K562 (cell line): ENCODE measurements around the gene ATMIN. TPM values are rescaled to one million over a fixed set of nuclear protein-coding genes. Genes with fewer than 3 reads are reported as not detected.
A peak's percentile ranks its signal among the peaks of the same experiment; 100 is the strongest.

Experiments used
- ATAC-seq: fragments of 200-7000 bp; cut with Tn5 transposase; 3 replicates; pipeline ENCODE4 v1.9.1; 2020; ENCODE audit warnings: moderate library complexity
- BruUV-seq: library from RNA; stranded (reverse); fragments of 400-500 nt; replicated peaks from 2 replicates; lab custom pipeline; 2021; lab: Mats Ljungman, UMichigan
- CTCF ChIA-PET: fragments of 300-600 bp; formaldehyde crosslinking; extraction: SDS; loops from one replicate; lab custom pipeline; 2021; ENCODE audit warnings: low intra/inter-chr PET ratio; lab: Yijun Ruan, JAX
- POLR2A ChIA-PET: fragments of 300-600, 350-650 bp; sonication (Branson Sonifier 250); formaldehyde crosslinking; extraction: SDS; loops from one replicate; lab custom pipeline; 2021; ENCODE audit warnings: antibody characterized with exemption, inconsistent platforms; lab: Yijun Ruan, JAX
- DNase-seq, 4 experiments: peaks; one replicate each; pipeline versions ENCODE4 v3.0.0 to v3.0.0-alpha.2; 2011 to 2018; ENCODE audit warnings: low spot score in 3 of 4, mixed read lengths in 3 of 4; ENCODE audit errors: extremely low read depth in 1 of 4
- FAIRE-seq: peaks from 2 replicates; lab custom pipeline; 2011; peaks lifted over from hg19 to GRCh38; lab: Jason Lieb, UNC
- H2AFZ ChIP-seq: 2 replicates; pipeline ENCODE4 v1.6.0; 2011; ENCODE audit warnings: low read depth, low read length, control low read depth, inconsistent platforms
- H3K27ac ChIP-seq: fragments of 200-600 bp; 3 replicates; pipeline ENCODE4 v1.8.0; 2011; ENCODE audit warnings: low read depth, mild to moderate bottlenecking, control low read depth, inconsistent platforms, low read length, moderate library complexity, mixed read lengths; ENCODE audit errors: extremely low read depth
- H3K27me3 ChIP-seq, 2 experiments: fragments of 300-600 bp in 1 of 2; 2 replicates in 1 of 2; 3 replicates in 1 of 2; pipeline versions ENCODE4 v1.6.0 to v1.8.0; 2011; ENCODE audit warnings: inconsistent platforms in 2 of 2, low read length in 2 of 2, mild to moderate bottlenecking in 1 of 2, mixed read lengths in 1 of 2, moderate library complexity in 1 of 2; ENCODE audit not compliant: control insufficient read depth in 2 of 2, insufficient read depth in 2 of 2
- H3K36me3 ChIP-seq: fragments of 300-600 bp; 3 replicates; pipeline ENCODE4 v1.8.0; 2011; ENCODE audit warnings: mild to moderate bottlenecking, low read length, inconsistent platforms; ENCODE audit not compliant: control insufficient read depth, insufficient read depth
- H3K4me1 ChIP-seq, 2 experiments: fragments of 200-600 bp in 1 of 2; replicated peaks in 1 of 2; 2 replicates in 1 of 2; 3 replicates in 1 of 2; pipeline versions ENCODE4 v1.5.1 to v1.8.0; 2011; ENCODE audit warnings: inconsistent platforms in 2 of 2, low read length in 2 of 2, mild to moderate bottlenecking in 1 of 2, mixed read lengths in 1 of 2, moderate library complexity in 1 of 2; ENCODE audit not compliant: control insufficient read depth in 2 of 2, insufficient read depth in 2 of 2
- H3K4me2 ChIP-seq: 2 replicates; pipeline ENCODE4 v1.6.1; 2011; ENCODE audit warnings: low read length, control low read depth, inconsistent platforms, mixed read lengths; ENCODE audit not compliant: insufficient read depth
- H3K4me3 ChIP-seq: fragments of 200-600 bp; sonication (generic), shearing (Covaris generic); 2 replicates; pipeline ENCODE4 v1.5.1; 2016; ENCODE audit warnings: control low read depth, inconsistent platforms
- H3K79me2 ChIP-seq: fragments of 200-600 bp; 3 replicates; pipeline ENCODE4 v1.8.0; 2011; ENCODE audit warnings: low read length, inconsistent platforms; ENCODE audit not compliant: control insufficient read depth, insufficient read depth
- H3K9ac ChIP-seq, 2 experiments: 2 replicates each; pipeline versions ENCODE4 v1.6.0 to v1.6.1; 2011; ENCODE audit warnings: low read depth in 2 of 2, low read length in 2 of 2, control low read depth in 1 of 2, inconsistent platforms in 1 of 2, mild to moderate bottlenecking in 1 of 2, mixed read lengths in 1 of 2; ENCODE audit not compliant: insufficient read depth in 1 of 2
- H3K9me1 ChIP-seq: one replicate; pipeline ENCODE4 v1.6.0; 2011; ENCODE audit warnings: inconsistent platforms, mild to moderate bottlenecking, low read length, moderate library complexity; ENCODE audit not compliant: control insufficient read depth, insufficient read depth
- H3K9me3 ChIP-seq: replicated peaks from 2 replicates; pipeline ENCODE4 v1.5.1; 2011; ENCODE audit warnings: low read depth, low read length, inconsistent platforms; ENCODE audit not compliant: control insufficient read depth, insufficient read depth
- H4K20me1 ChIP-seq: replicated peaks from 2 replicates; pipeline ENCODE4 v1.6.1; 2011; ENCODE audit warnings: low read length, inconsistent platforms, mixed read lengths; ENCODE audit not compliant: control insufficient read depth, insufficient read depth
- CREB1 ChIP-seq, 2 experiments: sonication (generic) in 1 of 2; formaldehyde crosslinking in 1 of 2; IDR thresholded peaks; 2 replicates each; pipeline versions ENCODE4 v1.6.1 to v1.8.0; 2012 to 2022; ENCODE audit warnings: inconsistent platforms in 1 of 2, mild to moderate bottlenecking in 1 of 2, missing genetic modification reagents in 1 of 2, moderate library complexity in 1 of 2
- CREB5 ChIP-seq: fragments of 250-450 bp; sonication (Bioruptor Pico); IDR thresholded peaks from 2 replicates; pipeline ENCODE4 v1.5.0; 2020; ENCODE audit warnings: mild to moderate bottlenecking
- ESRRB ChIP-seq: fragments of 250-450 bp; sonication (Bioruptor Pico); IDR thresholded peaks from 2 replicates; pipeline ENCODE4 v1.5.0; 2020; ENCODE audit warnings: mild to moderate bottlenecking, moderate library complexity, borderline replicate concordance
- LEF1 ChIP-seq: fragments of 450-650 bp; IDR thresholded peaks from 2 replicates; pipeline ENCODE4 v1.6.1; 2016; ENCODE audit warnings: mild to moderate bottlenecking
- MEIS2 ChIP-seq: fragments of 450-650 bp; IDR thresholded peaks from 2 replicates; pipeline ENCODE4 v1.6.1; 2014; ENCODE audit warnings: mild to moderate bottlenecking; ENCODE audit not compliant: partially characterized antibody
- RAD21 ChIP-seq, 2 experiments: fragments of 250-450 bp in 1 of 2; fragments of 450-650 bp in 1 of 2; sonication (Bioruptor Pico) in 1 of 2; formaldehyde crosslinking in 1 of 2; IDR thresholded peaks in 1 of 2; conservative IDR thresholded peaks in 1 of 2; 2 replicates each; pipeline versions ENCODE4 v1.4.0 to v1.8.0; 2020 to 2022; ENCODE audit warnings: mild to moderate bottlenecking in 2 of 2, moderate library complexity in 1 of 2
- SIN3B ChIP-seq: fragments of 450-650 bp; IDR thresholded peaks from 2 replicates; pipeline ENCODE4 v1.6.1; 2017; ENCODE audit warnings: low read depth, mild to moderate bottlenecking, moderate library complexity
- SMAD1 ChIP-seq: fragments of 150-350 bp; IDR thresholded peaks from 2 replicates; pipeline ENCODE4 v1.6.1; 2014; ENCODE audit warnings: low read length, low read depth; ENCODE audit not compliant: partially characterized antibody
- SRSF7 ChIP-seq: fragments of 200-400 bp; formaldehyde crosslinking; optimal IDR thresholded peaks from 2 replicates; pipeline ENCODE3; 2017; ENCODE audit warnings: mild to moderate bottlenecking, low read depth, low read length
- TAF9B ChIP-seq: fragments of 450-650 bp; IDR thresholded peaks from 2 replicates; pipeline ENCODE4 v1.6.1; 2018; ENCODE audit warnings: mild to moderate bottlenecking; ENCODE audit not compliant: partially characterized antibody
- ZBED1 ChIP-seq: IDR thresholded peaks from 2 replicates; pipeline ENCODE4 v1.6.1; 2014
- ZFP1 ChIP-seq: fragments of 450-650 bp; formaldehyde crosslinking; IDR thresholded peaks from 2 replicates; pipeline ENCODE4 v1.4.0; 2020; ENCODE audit warnings: mild to moderate bottlenecking, mixed read lengths
- ZNF146 ChIP-seq: IDR thresholded peaks from one replicate; pipeline ENCODE4 v1.6.1; 2018; ENCODE audit warnings: missing compliant biosample characterization; ENCODE audit not compliant: unreplicated experiment
- ZNF224 ChIP-seq: sonication (generic); formaldehyde crosslinking; IDR thresholded peaks from 2 replicates; pipeline ENCODE4 v1.8.0; 2022; ENCODE audit warnings: mild to moderate bottlenecking, missing genetic modification reagents
- ZSCAN29 ChIP-seq: fragments of 450-650 bp; IDR thresholded peaks from 2 replicates; pipeline ENCODE4 v1.6.1; 2017
- WGBS: fragments of 100-300 bp; shearing (Covaris generic); methylation state at CpG from one replicate; pipeline ENCODE4 v1.1.6; 2016; ENCODE audit warnings: low coverage, mixed read lengths; ENCODE audit not compliant: insufficient coverage; ENCODE audit errors: missing lambda C conversion rate; 5-methylcytosine and 5-hydroxymethylcytosine counted together
- in situ Hi-C: fragments of 300-500 bp; cut with MboI; formaldehyde crosslinking; loops from 4 replicates; pipeline ENCODE4 v1.15.0; 2018; ENCODE audit warnings: inconsistent platforms, mixed read lengths
- intact Hi-C: fragments of 100-400 bp; cut with micrococcal nuclease; formaldehyde crosslinking; loops from 2 replicates; pipeline ENCODE4 v1.14.2; 2022
- polyA plus RNA-seq, 8 experiments: library from polyadenylated mRNA; depleted of rRNA in 4 of 8; stranded (reverse) in 5 of 8; unstranded in 3 of 8; fragments of >200 nt; fragmentation: Nextera tagmentation in 2 of 8; fragmentation: Illumina TruSeq in 1 of 8; extraction: Ambion mirVana in 2 of 8; extraction: Trizol in 1 of 8; gene quantifications; 2 replicates each; pipeline versions ENCODE4 v1.2.1 to v1.2.3, GENCODE V29; 2011 to 2014; ENCODE audit warnings: inconsistent platforms in 1 of 8, missing spikeins in 1 of 8
- total RNA-seq, 7 experiments: library from RNA; depleted of rRNA in 6 of 7; stranded (reverse); fragments of >200 nt in 6 of 7; fragmentation: Illumina TruSeq in 2 of 7; extraction: Trizol in 2 of 7; gene quantifications; 2 replicates each; pipeline versions ENCODE4 v1.2.1 to v1.2.3, GENCODE V29; 2011 to 2021; ENCODE audit warnings: low replicate concordance in 1 of 7
- TF ChIP-seq, protein P1 (sequence below): sonication (generic); formaldehyde crosslinking; IDR thresholded peaks from 2 replicates; pipeline ENCODE4 v1.8.1; 2023; ENCODE audit warnings: mild to moderate bottlenecking, missing genetic modification reagents
- TF ChIP-seq, protein P2 (sequence below): IDR thresholded peaks from 3 replicates; pipeline ENCODE4 v1.6.1; 2011; ENCODE audit warnings: borderline replicate concordance, mild to moderate bottlenecking, moderate library complexity; ENCODE audit not compliant: insufficient read length; ENCODE audit errors: extremely low read depth

The ATMIN gene
- total and polyA plus RNA-seq, 9 of the 15 experiments (the other 6 are each of a cell fraction or from before 2014, with no cell fraction given), result 6.7 to 40.9 (median 23.4) TPM

DNA sequence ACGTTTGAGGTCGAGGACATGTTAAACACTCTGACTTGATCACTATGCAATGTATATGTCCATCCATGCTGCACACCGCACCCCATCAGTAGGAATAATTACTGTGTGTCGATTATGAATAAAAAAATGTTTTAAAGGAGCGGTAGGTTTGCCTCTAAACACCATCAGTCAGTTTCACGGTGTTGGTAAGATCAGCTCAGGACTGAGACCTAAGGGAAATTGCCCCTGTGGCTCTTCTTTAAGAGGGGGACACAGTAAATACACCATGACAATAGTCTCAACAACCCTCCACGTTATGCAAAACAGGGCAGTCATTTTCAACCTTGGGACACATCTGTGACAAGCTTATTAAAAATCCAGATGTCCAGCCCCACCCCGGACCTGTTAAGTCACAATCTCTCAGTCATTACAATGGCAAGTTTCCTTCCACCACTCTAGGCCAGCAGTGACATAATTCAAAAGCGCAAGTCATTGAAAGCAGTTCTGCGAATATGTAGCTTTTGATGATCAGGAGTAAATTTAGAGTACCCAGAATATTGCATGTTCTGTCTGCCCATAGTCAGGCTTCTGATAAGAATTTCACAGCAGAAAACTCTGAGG, 1.2 kb downstream of the ATMIN start:
- Histone ChIP-seq H3K79me2 (peaks cover 28% of the 10 kb centered on the region), H3K4me3 (peak overlapping the region; percentile 86), H3K27me3 (no peaks in the 10 kb centered on the region), H3K9me1 (no peaks in the 10 kb centered on the region), H3K9ac (peak overlapping the region; percentile 69 to 96; a peak in 3 of 4 replicates), H4K20me1 (no peaks in the 10 kb centered on the region; the same call in 1 of the 2 replicates), H3K4me2 (peak overlapping the region; percentile 90), H3K9me3 (no peaks in the 10 kb centered on the region), H2AFZ (peak overlapping the region; percentile 88), H3K36me3 (peaks cover 49% of the 10 kb centered on the region), H3K27ac (peak overlapping the region; percentile 72), H3K4me1 (peaks cover 9 to 14% of the 10 kb centered on the region in 2 experiments)
- intact Hi-C loops, result loop anchor here (2.0 to 5.0 kb wide), 3 partner anchors 40 to 160 kb away; partner anchors contain the start of genes C16orf46 and GCSH
- ATAC-seq, result peak; percentile 66
- in situ Hi-C loops, result no loop called here
- peak in 2 of 4 experiments; percentile 61 to 73 for DNase-seq
- ChIA-PET CTCF (interaction anchor here (0.6 to 1.3 kb wide), 2 partner anchors 40 to 68 kb away, joined by 5 read pairs; partner anchors contain the start of gene C16orf46), POLR2A (interaction anchor here (0.6 to 1.7 kb wide), 9 partner anchors 8 to 158 kb away, joined by 3 to 10 read pairs (median 3); partner anchors contain the start of genes C16orf46, CENPN and CMC2)
- TSS peak; percentile 49 for BruUV-seq
- 5% methylated on average over 10 of the region's 10 CpGs for WGBS
- peak; percentile 77 for FAIRE-seq
- TF ChIP-seq CREB5 (CRISPR knock-in tag) (no peak), ZNF224 (CRISPR knock-in tag) (no peak), SIN3B (no peak), SRSF7 (no peak), ESRRB (no peak), RAD21 (CRISPR knock-in tag; conservative IDR thresholded peaks at IDR 0.05 in 1 of 2, IDR thresholded peaks at IDR 0.05 in 1 of 2) (no peak), MEIS2 (peak; percentile 32), ZBED1 (no peak), SMAD1 (peak; percentile 32), ZNF146 (CRISPR knock-in tag) (no peak), LEF1 (no peak), ZFP1 (CRISPR knock-in tag) (no peak), ZSCAN29 (no peak), CREB1 (IDR thresholded peaks at IDR 0.05) (0 out of 2 replicates have a peak, but pooled peaks have one; percentile 39), CREB1 (CRISPR knock-in tag; IDR thresholded peaks at IDR 0.05) (no peak; the same call in 1 of the 2 replicates), TAF9B (no peak)
- TF ChIP-seq, protein P1, sequence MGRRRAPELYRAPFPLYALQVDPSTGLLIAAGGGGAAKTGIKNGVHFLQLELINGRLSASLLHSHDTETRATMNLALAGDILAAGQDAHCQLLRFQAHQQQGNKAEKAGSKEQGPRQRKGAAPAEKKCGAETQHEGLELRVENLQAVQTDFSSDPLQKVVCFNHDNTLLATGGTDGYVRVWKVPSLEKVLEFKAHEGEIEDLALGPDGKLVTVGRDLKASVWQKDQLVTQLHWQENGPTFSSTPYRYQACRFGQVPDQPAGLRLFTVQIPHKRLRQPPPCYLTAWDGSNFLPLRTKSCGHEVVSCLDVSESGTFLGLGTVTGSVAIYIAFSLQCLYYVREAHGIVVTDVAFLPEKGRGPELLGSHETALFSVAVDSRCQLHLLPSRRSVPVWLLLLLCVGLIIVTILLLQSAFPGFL (CRISPR knock-in tag), result no peak
- TF ChIP-seq, protein P2, sequence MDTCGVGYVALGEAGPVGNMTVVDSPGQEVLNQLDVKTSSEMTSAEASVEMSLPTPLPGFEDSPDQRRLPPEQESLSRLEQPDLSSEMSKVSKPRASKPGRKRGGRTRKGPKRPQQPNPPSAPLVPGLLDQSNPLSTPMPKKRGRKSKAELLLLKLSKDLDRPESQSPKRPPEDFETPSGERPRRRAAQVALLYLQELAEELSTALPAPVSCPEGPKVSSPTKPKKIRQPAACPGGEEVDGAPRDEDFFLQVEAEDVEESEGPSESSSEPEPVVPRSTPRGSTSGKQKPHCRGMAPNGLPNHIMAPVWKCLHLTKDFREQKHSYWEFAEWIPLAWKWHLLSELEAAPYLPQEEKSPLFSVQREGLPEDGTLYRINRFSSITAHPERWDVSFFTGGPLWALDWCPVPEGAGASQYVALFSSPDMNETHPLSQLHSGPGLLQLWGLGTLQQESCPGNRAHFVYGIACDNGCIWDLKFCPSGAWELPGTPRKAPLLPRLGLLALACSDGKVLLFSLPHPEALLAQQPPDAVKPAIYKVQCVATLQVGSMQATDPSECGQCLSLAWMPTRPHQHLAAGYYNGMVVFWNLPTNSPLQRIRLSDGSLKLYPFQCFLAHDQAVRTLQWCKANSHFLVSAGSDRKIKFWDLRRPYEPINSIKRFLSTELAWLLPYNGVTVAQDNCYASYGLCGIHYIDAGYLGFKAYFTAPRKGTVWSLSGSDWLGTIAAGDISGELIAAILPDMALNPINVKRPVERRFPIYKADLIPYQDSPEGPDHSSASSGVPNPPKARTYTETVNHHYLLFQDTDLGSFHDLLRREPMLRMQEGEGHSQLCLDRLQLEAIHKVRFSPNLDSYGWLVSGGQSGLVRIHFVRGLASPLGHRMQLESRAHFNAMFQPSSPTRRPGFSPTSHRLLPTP, result no peak
